SK-N-MC (cell line): Measurements from ENCODE around the gene MAP3K20.

ENCODE experiments used
- EZH2 ChIP-seq: fragments of 200-600 bp; sonication (generic); IDR thresholded peaks from one replicate; pipeline ENCODE4 v1.6.1; 2017; ENCODE audit warnings: antibody characterized with exemption
- POLR2AphosphoS5 ChIP-seq: IDR thresholded peaks from 2 replicates; pipeline ENCODE4 v1.6.1; 2012; ENCODE audit warnings: mild to moderate bottlenecking, low read depth, low read length, borderline replicate concordance

DNA sequence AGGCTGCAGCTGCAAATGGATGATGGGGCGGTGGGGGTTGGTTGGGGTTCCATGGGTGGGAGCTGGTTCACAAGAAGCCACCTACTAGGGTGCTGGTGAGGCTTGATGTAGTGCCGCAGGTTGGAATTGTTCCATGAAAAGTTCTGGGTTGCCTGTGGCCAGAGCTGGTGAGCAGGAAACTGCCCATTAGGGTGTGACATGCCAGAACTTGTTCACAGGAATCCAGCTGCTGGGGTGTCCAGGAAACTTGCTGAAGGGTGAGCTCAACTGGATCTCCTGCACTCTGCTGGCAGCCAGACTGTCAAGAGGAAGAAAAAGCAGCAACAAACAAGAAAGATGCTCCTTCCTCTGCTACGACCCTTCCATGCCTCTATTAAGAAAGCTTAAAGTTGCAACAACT, 48.8 kb downstream of the MAP3K20 start:
- no peak for TF ChIP-seq POLR2AphosphoS5
- TF ChIP-seq EZH2 = no peak
